Left lung (tissue), 10 donors: ENCODE measurements around the gene DAB2IP. TPM values are rescaled to one million over a fixed set of nuclear protein-coding genes. Genes with fewer than 3 reads are reported as not detected.

Experiments used
- ATAC-seq: fragments of 200-7000 bp; cut with Tn5 transposase; one replicate; pipeline ENCODE4 v1.9.1; 2020; ENCODE audit warnings: moderate library complexity
- DNase-seq, 4 donors: peaks; one replicate each; pipeline ENCODE4 v3.0.0-alpha.2; 2013 to 2020
- H3K27ac ChIP-seq, 2 donors: fragments of 200-600 bp; sonication (generic) in 1 of 2; one replicate each; pipeline versions ENCODE4 v1.5.0 to v1.8.0; 2020 to 2021
- H3K27me3 ChIP-seq, 2 donors: fragments of 200-600 bp; sonication (generic) in 1 of 2; one replicate each; pipeline versions ENCODE4 v1.5.0 to v1.8.0; 2020 to 2021
- H3K36me3 ChIP-seq, 2 donors: fragments of 200-600 bp; sonication (generic) in 1 of 2; one replicate each; pipeline versions ENCODE4 v1.5.0 to v1.8.0; 2020 to 2021
- H3K4me1 ChIP-seq, 2 donors: fragments of 200-600 bp; one replicate each; pipeline ENCODE4 v1.8.0; 2021
- H3K4me3 ChIP-seq, 2 donors: fragments of 200-600 bp; sonication (generic) in 1 of 2; one replicate each; pipeline versions ENCODE4 v1.5.0 to v1.8.0; 2020 to 2021; ENCODE audit warnings: mild to moderate bottlenecking in 1 of 2
- H3K9me3 ChIP-seq, 2 donors: fragments of 200-600 bp; sonication (generic) in 1 of 2; one replicate each; pipeline versions ENCODE4 v1.5.0 to v1.8.0; 2020 to 2021
- intact Hi-C, 2 donors: fragments of 100-400 bp; cut with DNase I; formaldehyde crosslinking; loops; one replicate each; pipeline versions ENCODE4 v1.11.2 to v1.14.2; 2022
- polyA plus RNA-seq, 6 donors: library from polyadenylated mRNA; unstranded; fragments of 120-200 nt; gene quantifications; one replicate each; pipeline ENCODE4 v1.2.1, GENCODE V29; 2013; ENCODE audit not compliant: insufficient read length in 6 of 6
- total RNA-seq, 2 donors: library from RNA; stranded (reverse); fragmentation: NEBNext Ultra II Directional; extraction: Animal tissue kit (Norgen Biotek cat#: 25700); gene quantifications; one replicate each; pipeline ENCODE4 v1.2.1, GENCODE V29; 2021
- TF ChIP-seq, protein P1 (sequence below), 2 donors: fragments of 200-600 bp; sonication (generic) in 1 of 2; IDR thresholded peaks; one replicate each; pipeline versions ENCODE4 v1.5.0 to v1.8.0; 2021; ENCODE audit warnings: antibody characterized with exemption in 2 of 2
- donor health status: DM: no; HTN: yes; CAD: no.
- donor health status: DM: no; HTN: no; CAD: no.

DAB2IP gene
- total and polyA plus RNA-seq, 8 donors, result 25.0 to 53.4 (median 34.6) TPM

DNA sequence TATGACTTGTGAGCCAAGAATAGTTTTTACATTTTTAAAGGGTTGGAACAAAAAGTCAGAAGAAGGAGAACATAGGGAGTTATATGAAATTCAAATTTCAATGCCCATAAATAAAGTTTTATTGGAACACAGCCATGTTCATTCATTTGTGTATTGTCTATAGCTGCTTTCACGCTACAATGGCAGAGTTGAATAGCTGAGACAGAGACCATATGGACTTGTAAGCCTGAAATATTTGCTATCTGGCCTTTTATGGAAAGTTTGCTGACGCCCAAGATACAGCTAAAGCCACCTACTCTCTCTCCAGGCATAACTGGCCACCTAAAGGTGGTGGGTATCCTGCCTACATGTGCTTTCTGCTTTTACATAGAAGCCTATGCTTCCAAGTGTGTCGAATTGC, 10.9 kb downstream of the DAB2IP start:
- H3K4me3 ChIP-seq, result no peak overlapping the region
- DNase-seq (no peak), ATAC-seq (no peak)
- H3K36me3 ChIP-seq, result no peaks in the 10 kb centered on the region
- H3K27ac ChIP-seq, result no peak overlapping the region
- TF ChIP-seq, protein P1, sequence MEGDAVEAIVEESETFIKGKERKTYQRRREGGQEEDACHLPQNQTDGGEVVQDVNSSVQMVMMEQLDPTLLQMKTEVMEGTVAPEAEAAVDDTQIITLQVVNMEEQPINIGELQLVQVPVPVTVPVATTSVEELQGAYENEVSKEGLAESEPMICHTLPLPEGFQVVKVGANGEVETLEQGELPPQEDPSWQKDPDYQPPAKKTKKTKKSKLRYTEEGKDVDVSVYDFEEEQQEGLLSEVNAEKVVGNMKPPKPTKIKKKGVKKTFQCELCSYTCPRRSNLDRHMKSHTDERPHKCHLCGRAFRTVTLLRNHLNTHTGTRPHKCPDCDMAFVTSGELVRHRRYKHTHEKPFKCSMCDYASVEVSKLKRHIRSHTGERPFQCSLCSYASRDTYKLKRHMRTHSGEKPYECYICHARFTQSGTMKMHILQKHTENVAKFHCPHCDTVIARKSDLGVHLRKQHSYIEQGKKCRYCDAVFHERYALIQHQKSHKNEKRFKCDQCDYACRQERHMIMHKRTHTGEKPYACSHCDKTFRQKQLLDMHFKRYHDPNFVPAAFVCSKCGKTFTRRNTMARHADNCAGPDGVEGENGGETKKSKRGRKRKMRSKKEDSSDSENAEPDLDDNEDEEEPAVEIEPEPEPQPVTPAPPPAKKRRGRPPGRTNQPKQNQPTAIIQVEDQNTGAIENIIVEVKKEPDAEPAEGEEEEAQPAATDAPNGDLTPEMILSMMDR (IDR thresholded peaks at IDR 0.05), result no peak
- H3K4me1 ChIP-seq, result peaks cover 0 to 14% of the 10 kb centered on the region in 2 donors
- intact Hi-C loops, result no loop called here
- no peaks in the 10 kb centered on the region for H3K9me3 ChIP-seq
- H3K27me3 ChIP-seq, result no peaks in the 10 kb centered on the region

DNA sequence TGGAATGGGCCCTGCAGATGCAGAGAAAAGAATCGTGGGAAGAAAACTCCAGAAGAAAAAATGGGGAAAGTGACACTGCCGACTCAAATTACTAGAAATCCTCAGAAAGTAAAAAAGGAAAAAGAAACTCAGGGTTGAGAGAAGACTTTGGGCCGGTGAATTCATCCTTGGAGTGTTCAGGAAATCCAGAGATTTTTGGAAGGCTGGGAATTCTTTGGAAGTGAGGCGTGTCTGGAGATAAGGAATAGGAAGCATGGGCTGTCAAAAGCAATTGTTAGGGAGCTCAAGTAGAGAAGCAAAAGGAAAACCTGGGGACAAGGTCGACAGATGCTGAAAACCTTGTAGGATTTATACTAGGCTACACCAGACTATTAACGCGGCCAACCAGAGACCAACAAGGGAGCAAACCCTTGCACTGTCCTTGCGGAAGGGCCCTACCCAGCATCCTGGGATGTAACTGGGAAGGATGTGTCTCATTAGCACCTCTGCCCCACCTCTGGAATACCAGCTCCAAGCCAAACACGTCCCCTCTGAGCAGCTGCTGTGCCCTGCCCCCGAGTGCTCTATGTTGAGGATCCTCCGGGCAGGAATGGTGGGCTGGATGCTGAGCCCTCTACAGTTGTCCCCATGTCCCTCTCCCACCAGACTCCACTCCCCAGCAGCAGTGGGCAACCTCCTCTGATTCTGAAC, 11.6 kb downstream of the DAB2IP start:
- Histone ChIP-seq H3K27me3 (no peaks in the 10 kb centered on the region), H3K4me1 (peaks cover 0 to 8% of the 10 kb centered on the region in 2 donors), H3K9me3 (no peaks in the 10 kb centered on the region), H3K36me3 (no peaks in the 10 kb centered on the region), H3K4me3 (no peak overlapping the region), H3K27ac (no peak overlapping the region)
- ATAC-seq, result no peak
- TF ChIP-seq, protein P1 (IDR thresholded peaks at IDR 0.05), result no peak
- DNase-seq, result no peak
- intact Hi-C loops, result no loop called here

- intact Hi-C loops, result no loop called here
- Histone ChIP-seq H3K4me1 (peaks cover 0 to 5% of the 10 kb centered on the region in 2 donors), H3K9me3 (no peaks in the 10 kb centered on the region), H3K36me3 (no peaks in the 10 kb centered on the region), H3K27ac (no peak overlapping the region), H3K27me3 (no peaks in the 10 kb centered on the region), H3K4me3 (no peak overlapping the region)
- DNase-seq (no peak), ATAC-seq (no peak)
- TF ChIP-seq, protein P1 (IDR thresholded peaks at IDR 0.05), result no peak
Observed at GRCh38 chr9:121663591-121663990, 12.2 kb downstream of the DAB2IP start.

- H3K27ac ChIP-seq, result no peak overlapping the region
- H3K9me3 ChIP-seq, result no peaks in the 10 kb centered on the region
- no peaks in the 10 kb centered on the region for H3K36me3 ChIP-seq
- TF ChIP-seq, protein P1 (IDR thresholded peaks at IDR 0.05), result no peak
- no peak for ATAC-seq
- H3K4me1 ChIP-seq, result peaks cover 0 to 5% of the 10 kb centered on the region in 2 donors
- H3K27me3 ChIP-seq, result no peaks in the 10 kb centered on the region
- intact Hi-C loops, result no loop called here
- no peak for DNase-seq
- H3K4me3 ChIP-seq, result no peak overlapping the region
Observed at GRCh38 chr9:121666294-121666693, 14.9 kb downstream of the DAB2IP start.

- Histone ChIP-seq H3K27ac (no peak overlapping the region), H3K9me3 (no peaks in the 10 kb centered on the region), H3K4me3 (no peak overlapping the region), H3K36me3 (no peaks in the 10 kb centered on the region), H3K27me3 (no peaks in the 10 kb centered on the region), H3K4me1 (peaks cover 0 to 5% of the 10 kb centered on the region in 2 donors)
- TF ChIP-seq, protein P1 (IDR thresholded peaks at IDR 0.05), result no peak
- intact Hi-C loops, result no loop called here
- ATAC-seq (no peak), DNase-seq (no peak)
Observed at GRCh38 chr9:121667214-121667613, 15.8 kb downstream of the DAB2IP start.
